ENCODE data around the gene HTR3D.
"Not testable (repeated sequence)": the region's sequence is repeated elsewhere in the genome, so short reads cannot be mapped to it uniquely, and the experiment has no call there.

The HTR3D gene

GRCh38 chr3:184068344-184068743 lies 36.8 kb downstream of the HTR3D start:
- DNase-seq = no peak

- DNase-seq = not testable (repeated sequence)
These were observed 39.6 kb downstream of the HTR3D start for GRCh38 chr3:184071142-184071541.

- no peak for DNase-seq
These were observed 42.1 kb downstream of the HTR3D start for GRCh38 chr3:184073621-184074020.

- no peak for DNase-seq
These were observed 44.4 kb downstream of the HTR3D start for GRCh38 chr3:184075901-184076300.

- no peak for DNase-seq
These were observed 46.3 kb downstream of the HTR3D start for GRCh38 chr3:184077881-184078280.

GRCh38 chr3:184078851-184079250 lies 47.3 kb downstream of the HTR3D start:
- no peak for DNase-seq

GRCh38 chr3:184081116-184081830 lies 49.7 kb downstream of the HTR3D start:
- no peak for DNase-seq

- no peak for DNase-seq
These were observed 50.5 kb downstream of the HTR3D start for GRCh38 chr3:184082034-184082433.

GRCh38 chr3:184082465-184082864 lies 50.9 kb downstream of the HTR3D start:
- no peak for DNase-seq

GRCh38 chr3:184085389-184085852 lies 53.9 kb downstream of the HTR3D start:
- DNase-seq = no peak
